DND-41 (cell line): ENCODE data around the gene XRCC5.

ENCODE experiments used
- ATAC-seq: fragments of 200-7000 bp; cut with Tn5 transposase; 3 replicates; pipeline ENCODE4 v1.9.1; 2021; ENCODE audit warnings: low read depth; ENCODE audit not compliant: insufficient read depth
- DNase-seq: peaks from one replicate; pipeline ENCODE4 v3.0.0-alpha.2; 2020
- H2AFZ ChIP-seq: 2 replicates; pipeline ENCODE4 v1.6.0; 2012; ENCODE audit warnings: low read depth, low read length
- H3K27ac ChIP-seq: 2 replicates; pipeline ENCODE4 v1.5.1; 2012; ENCODE audit warnings: low read length, inconsistent platforms
- H3K27me3 ChIP-seq: fragments of 200-600 bp; sonication (generic); 2 replicates; pipeline ENCODE4 v1.6.0; 2012; ENCODE audit warnings: low read length, mild to moderate bottlenecking, inconsistent platforms; ENCODE audit not compliant: insufficient read depth, poor library complexity
- H3K36me3 ChIP-seq: 2 replicates; pipeline ENCODE4 v1.5.1; 2012; ENCODE audit warnings: low read length, inconsistent platforms; ENCODE audit not compliant: insufficient read depth
- H3K4me1 ChIP-seq: 2 replicates; pipeline ENCODE4 v1.5.1; 2012; ENCODE audit warnings: mild to moderate bottlenecking, low read length; ENCODE audit not compliant: insufficient read depth
- H3K4me2 ChIP-seq: 2 replicates; pipeline ENCODE4 v1.6.0; 2012; ENCODE audit warnings: mild to moderate bottlenecking, moderate library complexity, low read length, inconsistent platforms; ENCODE audit not compliant: insufficient read depth
- H3K4me3 ChIP-seq, 2 experiments: fragments of 200-600 bp in 1 of 2; shearing (Covaris generic) in 1 of 2; 2 replicates each; pipeline ENCODE4 v1.5.1; 2012 to 2016; ENCODE audit warnings: inconsistent platforms in 2 of 2, low read length in 2 of 2, mild to moderate bottlenecking in 2 of 2, low read depth in 1 of 2, moderate library complexity in 1 of 2
- H3K79me2 ChIP-seq: 2 replicates; pipeline ENCODE4 v1.6.0; 2012; ENCODE audit warnings: low read length, inconsistent platforms; ENCODE audit not compliant: insufficient read depth
- H3K9ac ChIP-seq: 2 replicates; pipeline ENCODE4 v1.6.0; 2012; ENCODE audit warnings: low read depth, mild to moderate bottlenecking, inconsistent platforms, low read length, moderate library complexity
- H3K9me3 ChIP-seq: 2 replicates; pipeline ENCODE4 v1.5.1; 2012; ENCODE audit warnings: low read length, moderate library complexity, mild to moderate bottlenecking, inconsistent platforms; ENCODE audit not compliant: insufficient read depth, severe bottlenecking
- H4K20me1 ChIP-seq: 2 replicates; pipeline ENCODE4 v1.6.0; 2012; ENCODE audit warnings: low read length; ENCODE audit not compliant: insufficient read depth
- EZH2 ChIP-seq: IDR thresholded peaks from 3 replicates; pipeline ENCODE4 v1.6.1; 2012; ENCODE audit warnings: borderline replicate concordance, low read depth, mild to moderate bottlenecking, moderate library complexity, low read length, inconsistent platforms; ENCODE audit not compliant: severe bottlenecking
- TF ChIP-seq, protein P1 (sequence below): IDR thresholded peaks from 2 replicates; pipeline ENCODE4 v1.5.1; 2012; ENCODE audit warnings: borderline replicate concordance, low read length, moderate library complexity, mild to moderate bottlenecking; ENCODE audit not compliant: poor library complexity, severe bottlenecking; ENCODE audit errors: extremely low read depth

The XRCC5 gene

DNA sequence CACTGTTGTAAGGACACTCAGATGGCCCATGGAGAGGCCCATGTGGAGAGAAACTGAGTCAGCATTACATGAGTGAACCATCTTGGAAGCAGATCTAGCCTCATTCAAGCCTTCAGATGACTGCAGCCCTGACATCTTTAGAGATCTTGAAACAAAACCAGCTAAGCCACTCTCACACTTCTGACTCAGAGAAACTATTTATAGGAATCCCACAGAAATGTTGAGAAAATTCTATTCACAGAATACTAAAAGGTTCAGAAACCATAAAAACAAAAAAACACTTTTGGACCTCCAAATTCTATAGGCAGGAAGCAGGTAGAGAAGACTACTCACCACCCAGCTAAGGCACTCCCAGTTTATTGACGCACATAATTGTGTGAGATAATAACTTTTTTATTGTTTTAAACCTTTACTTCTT, 18.8 kb upstream of the XRCC5 start:
- no peaks in the 10 kb centered on the region for H3K79me2 ChIP-seq
- H3K9ac ChIP-seq, result no peak overlapping the region
- H3K9me3 ChIP-seq, result no peaks in the 10 kb centered on the region
- no peaks in the 10 kb centered on the region for H3K4me1 ChIP-seq
- H3K4me2 ChIP-seq, result no peak overlapping the region
- no peak for ATAC-seq
- peaks cover 3% of the 10 kb centered on the region for H3K27me3 ChIP-seq
- TF ChIP-seq, protein P1, sequence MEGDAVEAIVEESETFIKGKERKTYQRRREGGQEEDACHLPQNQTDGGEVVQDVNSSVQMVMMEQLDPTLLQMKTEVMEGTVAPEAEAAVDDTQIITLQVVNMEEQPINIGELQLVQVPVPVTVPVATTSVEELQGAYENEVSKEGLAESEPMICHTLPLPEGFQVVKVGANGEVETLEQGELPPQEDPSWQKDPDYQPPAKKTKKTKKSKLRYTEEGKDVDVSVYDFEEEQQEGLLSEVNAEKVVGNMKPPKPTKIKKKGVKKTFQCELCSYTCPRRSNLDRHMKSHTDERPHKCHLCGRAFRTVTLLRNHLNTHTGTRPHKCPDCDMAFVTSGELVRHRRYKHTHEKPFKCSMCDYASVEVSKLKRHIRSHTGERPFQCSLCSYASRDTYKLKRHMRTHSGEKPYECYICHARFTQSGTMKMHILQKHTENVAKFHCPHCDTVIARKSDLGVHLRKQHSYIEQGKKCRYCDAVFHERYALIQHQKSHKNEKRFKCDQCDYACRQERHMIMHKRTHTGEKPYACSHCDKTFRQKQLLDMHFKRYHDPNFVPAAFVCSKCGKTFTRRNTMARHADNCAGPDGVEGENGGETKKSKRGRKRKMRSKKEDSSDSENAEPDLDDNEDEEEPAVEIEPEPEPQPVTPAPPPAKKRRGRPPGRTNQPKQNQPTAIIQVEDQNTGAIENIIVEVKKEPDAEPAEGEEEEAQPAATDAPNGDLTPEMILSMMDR, result no peak
- TF ChIP-seq EZH2, result no peak
- H3K36me3 ChIP-seq, result no peaks in the 10 kb centered on the region
- H2AFZ ChIP-seq, result no peak overlapping the region
- DNase-seq, result no peak
- H4K20me1 ChIP-seq, result no peaks in the 10 kb centered on the region
- H3K27ac ChIP-seq, result no peak overlapping the region
- no peak overlapping the region for H3K4me3 ChIP-seq

GRCh38 chr2:216092646-216093045, 16.5 kb upstream of the XRCC5 start:
- ATAC-seq (no peak), DNase-seq (no peak)
- Histone ChIP-seq H3K9ac (no peak overlapping the region), H3K36me3 (no peaks in the 10 kb centered on the region), H3K9me3 (no peaks in the 10 kb centered on the region), H3K4me1 (no peaks in the 10 kb centered on the region), H3K4me3 (no peak overlapping the region), H3K79me2 (no peaks in the 10 kb centered on the region), H4K20me1 (no peaks in the 10 kb centered on the region), H3K27ac (no peak overlapping the region), H3K27me3 (peaks cover 6% of the 10 kb centered on the region), H2AFZ (no peak overlapping the region), H3K4me2 (no peak overlapping the region)
- TF ChIP-seq, protein P1, result no peak
- TF ChIP-seq EZH2, result no peak

DNA sequence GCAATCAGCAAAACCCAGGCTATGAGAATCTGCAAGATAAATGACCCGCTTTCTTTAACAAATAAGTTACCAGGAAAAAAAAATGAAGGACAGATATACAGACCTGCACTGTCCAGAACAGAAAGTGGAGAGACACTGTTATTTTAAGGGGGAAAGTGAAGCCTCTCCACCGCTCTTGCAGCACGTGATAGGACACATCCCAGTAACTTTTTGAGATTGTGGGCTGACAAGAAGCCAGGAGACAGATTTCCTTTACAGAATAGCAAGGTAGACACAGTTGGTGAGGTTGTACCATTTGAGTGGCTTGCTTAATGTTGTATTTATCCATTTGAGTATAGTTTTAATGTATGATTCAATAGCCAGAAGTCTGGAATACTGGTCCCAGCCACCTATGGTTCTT, 14.4 kb upstream of the XRCC5 start:
- H3K36me3 ChIP-seq, result no peaks in the 10 kb centered on the region
- no peak overlapping the region for H3K9ac ChIP-seq
- no peaks in the 10 kb centered on the region for H4K20me1 ChIP-seq
- H3K79me2 ChIP-seq, result no peaks in the 10 kb centered on the region
- H3K4me1 ChIP-seq, result no peaks in the 10 kb centered on the region
- TF ChIP-seq EZH2, result no peak
- TF ChIP-seq, protein P1, result no peak
- H2AFZ ChIP-seq, result no peak overlapping the region
- no peak overlapping the region for H3K4me3 ChIP-seq
- ATAC-seq (no peak), DNase-seq (no peak)
- H3K27me3 ChIP-seq, result peaks cover 6% of the 10 kb centered on the region
- H3K27ac ChIP-seq, result no peak overlapping the region
- no peaks in the 10 kb centered on the region for H3K9me3 ChIP-seq
- no peak overlapping the region for H3K4me2 ChIP-seq
